IMR-90 (cell line): ENCODE data around the gene POGLUT2. TPM values are rescaled to one million over a fixed set of nuclear protein-coding genes. Genes with fewer than 3 reads are reported as not detected.

Source experiments
- ATAC-seq: fragments of 200-7000 bp; cut with Tn5 transposase; 2 replicates; pipeline ENCODE4 v1.9.1; 2020; ENCODE audit warnings: low read depth, mild to moderate bottlenecking, moderate library complexity
- BruUV-seq: library from RNA; stranded (reverse); fragments of 400-500 nt; replicated peaks from 2 replicates; lab custom pipeline; 2021; lab: Mats Ljungman, UMichigan
- CTCF ChIA-PET: fragments of 300-600 bp; formaldehyde crosslinking; extraction: SDS; loops from one replicate; lab custom pipeline; 2021; ENCODE audit warnings: antibody characterized with exemption; lab: Yijun Ruan, JAX
- POLR2A ChIA-PET: fragments of 300-600 bp; sonication (Branson Sonifier 250); formaldehyde crosslinking; loops from one replicate; lab custom pipeline; 2022; ENCODE audit warnings: antibody characterized with exemption; ENCODE audit not compliant: unreplicated experiment; lab: Charles Lee
- DNase-seq: peaks from one replicate; pipeline ENCODE4 v3.0.0; 2013
- H2AFZ ChIP-seq: replicated peaks from 2 replicates; pipeline ENCODE3; 2013; ENCODE audit warnings: low read length, mild to moderate bottlenecking; ENCODE audit not compliant: poor library complexity
- H2AK5ac ChIP-seq: 2 replicates; pipeline ENCODE4 v1.6.1; 2013; ENCODE audit warnings: low read depth, low read length, inconsistent platforms
- H2AK9ac ChIP-seq: replicated peaks from 2 replicates; pipeline ENCODE3; 2013; ENCODE audit warnings: mild to moderate bottlenecking, low read depth, low read length, moderate library complexity; ENCODE audit not compliant: poor library complexity
- H2BK120ac ChIP-seq: 2 replicates; pipeline ENCODE4 v1.6.1; 2013; ENCODE audit warnings: low read depth, low read length, inconsistent platforms
- H2BK15ac ChIP-seq: 3 replicates; pipeline ENCODE4 v1.6.1; 2013; ENCODE audit warnings: low read depth, low read length, inconsistent platforms
- H2BK20ac ChIP-seq: 2 replicates; pipeline ENCODE4 v1.6.1; 2013; ENCODE audit warnings: low read depth, mild to moderate bottlenecking, inconsistent platforms, low read length, moderate library complexity
- H2BK5ac ChIP-seq: 2 replicates; pipeline ENCODE4 v1.6.1; 2013; ENCODE audit warnings: mild to moderate bottlenecking, low read depth, low read length, inconsistent platforms; ENCODE audit not compliant: poor library complexity, severe bottlenecking
- H3K14ac ChIP-seq: replicated peaks from 2 replicates; pipeline ENCODE4 v1.6.1; 2013; ENCODE audit warnings: low read depth, low read length, inconsistent platforms
- H3K18ac ChIP-seq: 2 replicates; pipeline ENCODE4 v1.6.1; 2013; ENCODE audit warnings: low read depth, low read length, control low read depth
- H3K23ac ChIP-seq: 2 replicates; pipeline ENCODE4 v1.6.1; 2013; ENCODE audit warnings: low read depth, low read length, inconsistent platforms
- H3K27ac ChIP-seq: 2 replicates; pipeline ENCODE4 v1.5.1; 2013; ENCODE audit warnings: mild to moderate bottlenecking, control low read depth, low read length; ENCODE audit not compliant: insufficient read depth
- H3K27me3 ChIP-seq: 2 replicates; pipeline ENCODE4 v1.6.1; 2013; ENCODE audit warnings: low read length; ENCODE audit not compliant: control insufficient read depth, insufficient read depth
- H3K36me3 ChIP-seq: 2 replicates; pipeline ENCODE4 v1.6.1; 2013; ENCODE audit warnings: low read length, mixed read lengths; ENCODE audit not compliant: control insufficient read depth, insufficient read depth
- H3K4ac ChIP-seq: 2 replicates; pipeline ENCODE4 v1.6.1; 2013; ENCODE audit warnings: low read depth, low read length, inconsistent platforms
- H3K4me1 ChIP-seq: 2 replicates; pipeline ENCODE4 v1.6.1; 2013; ENCODE audit warnings: low read length, mixed read lengths; ENCODE audit not compliant: control insufficient read depth, insufficient read depth
- H3K4me2 ChIP-seq: 2 replicates; pipeline ENCODE4 v1.6.1; 2013; ENCODE audit warnings: low read depth, mild to moderate bottlenecking, control low read depth, low read length, moderate library complexity
- H3K4me3 ChIP-seq: 2 replicates; pipeline ENCODE4 v1.5.1; 2013; ENCODE audit warnings: low read depth, mild to moderate bottlenecking, control low read depth, low read length, moderate library complexity; ENCODE audit not compliant: insufficient read depth
- H3K56ac ChIP-seq: 2 replicates; pipeline ENCODE4 v1.6.1; 2013; ENCODE audit warnings: low read length, inconsistent platforms; ENCODE audit not compliant: insufficient read depth; ENCODE audit errors: extremely low read depth
- H3K79me1 ChIP-seq, 2 experiments: 2 replicates each; pipeline ENCODE4 v1.6.1; 2013; ENCODE audit warnings: low read length in 2 of 2, inconsistent platforms in 1 of 2, low read depth in 1 of 2
- H3K9ac ChIP-seq: 2 replicates; pipeline ENCODE4 v1.6.1; 2013; ENCODE audit warnings: low read depth, low read length, control low read depth
- H3K9me1 ChIP-seq: 2 replicates; pipeline ENCODE4 v1.6.1; 2013; ENCODE audit warnings: low read length, inconsistent platforms; ENCODE audit not compliant: insufficient read depth
- H3K9me3 ChIP-seq: 2 replicates; pipeline ENCODE4 v1.6.1; 2013; ENCODE audit warnings: low read length; ENCODE audit not compliant: control insufficient read depth, insufficient read depth
- H4K20me1 ChIP-seq: 2 replicates; pipeline ENCODE4 v1.6.1; 2013; ENCODE audit warnings: low read length, inconsistent platforms; ENCODE audit not compliant: insufficient read depth
- H4K5ac ChIP-seq: 2 replicates; pipeline ENCODE4 v1.6.1; 2013; ENCODE audit warnings: mild to moderate bottlenecking, low read depth, low read length, control low read depth
- H4K8ac ChIP-seq, 2 experiments: 2 replicates each; pipeline ENCODE4 v1.6.1; 2013; ENCODE audit warnings: low read depth in 2 of 2, low read length in 2 of 2, control low read depth in 1 of 2, inconsistent platforms in 1 of 2
- H4K91ac ChIP-seq: 2 replicates; pipeline ENCODE4 v1.6.1; 2013; ENCODE audit warnings: low read depth, low read length, inconsistent platforms; ENCODE audit not compliant: insufficient read depth
- FOS ChIP-seq: fragments of 150-350 bp; IDR thresholded peaks from 2 replicates; pipeline ENCODE4 v1.6.1; 2016; ENCODE audit warnings: low read depth, low read length
- MAFK ChIP-seq: IDR thresholded peaks from 2 replicates; pipeline ENCODE4 v1.6.1; 2012; ENCODE audit warnings: low read depth, low read length, improper control_type of control experiment
- WGBS, 2 experiments: methylation state at CpG; one replicate each; pipeline versions ENCODE4 v1.1.5 to v1.1.7; 2013; ENCODE audit warnings: missing lambda C conversion rate in 2 of 2; ENCODE audit not compliant: insufficient read length in 1 of 2; ENCODE audit errors: extremely low coverage in 2 of 2; 5-methylcytosine and 5-hydroxymethylcytosine counted together
- dilution Hi-C: fragments of 300-500 bp; cut with HindIII; formaldehyde crosslinking; loops from one replicate; pipeline ENCODE4 v1.14.3; 2018; ENCODE audit warnings: low sequenced_read_pairs; ENCODE audit not compliant: unreplicated experiment
- in situ Hi-C: fragments of 300-500 bp; cut with MboI; formaldehyde crosslinking; loops from 3 replicates; pipeline ENCODE4 v1.14.3; 2019; ENCODE audit warnings: low sequenced_read_pairs, inconsistent platforms, mixed read lengths
- intact Hi-C: fragments of 100-400 bp; cut with micrococcal nuclease; formaldehyde crosslinking; loops from 2 replicates; pipeline ENCODE4 v1.10.0; 2022
- polyA plus RNA-seq, 3 experiments: library from polyadenylated mRNA; depleted of rRNA; stranded (reverse); fragments of >200 nt; gene quantifications; 2 replicates each; pipeline ENCODE4 v1.2.3, GENCODE V29; 2012; ENCODE audit warnings: low replicate concordance in 1 of 3
- total RNA-seq: library from RNA; depleted of rRNA; stranded (reverse); fragments of >200 nt; gene quantifications from 2 replicates; pipeline ENCODE4 v1.2.3, GENCODE V29; 2012

Gene POGLUT2
- total and polyA plus RNA-seq, 2 of the 4 experiments (the other 2 are of a cell fraction), result 10.6 to 14.3 TPM

GRCh38 chr13:102807699-102808098 is 8.9 kb upstream of the POGLUT2 start:
- no peak overlapping the region for H2BK20ac ChIP-seq
- no peak overlapping the region for H4K8ac ChIP-seq
- no peak overlapping the region for H4K5ac ChIP-seq
- no peak overlapping the region for H3K4ac ChIP-seq
- H2AFZ ChIP-seq, result no peak overlapping the region
- H3K4me2 ChIP-seq, result no peak overlapping the region
- no peaks in the 10 kb centered on the region for H3K27me3 ChIP-seq
- H2BK15ac ChIP-seq, result no peak overlapping the region
- H3K4me3 ChIP-seq, result no peak overlapping the region
- H3K4me1 ChIP-seq, result peaks cover under 1% of the 10 kb centered on the region
- H3K9ac ChIP-seq, result no peak overlapping the region
- no peak overlapping the region for H2BK5ac ChIP-seq
- ChIA-PET POLR2A (no interaction called here), CTCF (no interaction called here)
- dilution Hi-C loops (no loop called here), in situ Hi-C loops (no loop called here), intact Hi-C loops (no loop called here)
- no peak overlapping the region for H4K91ac ChIP-seq
- 0 out of 2 replicates have a peak, but pooled peaks cover 3% of the 10 kb centered on the region for H3K9me3 ChIP-seq
- H3K36me3 ChIP-seq, result peaks cover 4% of the 10 kb centered on the region; the same call in 1 of the 2 replicates
- H3K14ac ChIP-seq, result no peak overlapping the region
- no CpG with 5 or more reads among the region's 3 CpGs for WGBS, 2 experiments
- ATAC-seq, result no peak
- no peak overlapping the region for H3K18ac ChIP-seq
- H2AK5ac ChIP-seq, result no peak overlapping the region
- H3K23ac ChIP-seq, result no peak overlapping the region
- TF ChIP-seq MAFK (no peak), FOS (no peak)
- peaks cover 4% of the 10 kb centered on the region; the same call in 1 of the 2 replicates for H4K20me1 ChIP-seq
- H3K27ac ChIP-seq, result no peak overlapping the region
- no peak for DNase-seq
- no peak overlapping the region for H2BK120ac ChIP-seq
- no TSS peak for BruUV-seq
- no peak overlapping the region for H3K56ac ChIP-seq
- H2AK9ac ChIP-seq, result no peak overlapping the region
- 0 out of 2 replicates have a peak, but pooled peaks cover 5% of the 10 kb centered on the region for H3K9me1 ChIP-seq
- H3K79me1 ChIP-seq, result peaks cover 23 to 37% of the 10 kb centered on the region in 2 experiments
